HepG2 (cell line): ENCODE results near the gene YIPF2.

Source experiments
- CREM ChIP-seq, 2 experiments: sonication (generic) in 1 of 2; formaldehyde crosslinking in 1 of 2; IDR thresholded peaks; 2 replicates each; pipeline versions ENCODE4 v1.4.0 to v1.6.1; 2016 to 2020; ENCODE audit warnings: antibody characterized with exemption in 1 of 2, mild to moderate bottlenecking in 1 of 2, missing genetic modification reagents in 1 of 2
- CTCF ChIP-seq: sonication (generic); formaldehyde crosslinking; IDR thresholded peaks from 2 replicates; pipeline ENCODE4 v1.5.0; 2020; ENCODE audit warnings: mild to moderate bottlenecking, missing genetic modification reagents, moderate library complexity
- DPF2 ChIP-seq: sonication (generic); formaldehyde crosslinking; IDR thresholded peaks from 2 replicates; pipeline ENCODE4 v1.4.0; 2020; ENCODE audit warnings: mild to moderate bottlenecking, low read depth, missing genetic modification reagents, borderline replicate concordance
- EP300 ChIP-seq, 3 experiments: sonication (generic) in 1 of 3; formaldehyde crosslinking in 1 of 3; IDR thresholded peaks; 2 replicates each; pipeline versions ENCODE4 v1.5.1 to v1.6.1; 2011 to 2020; ENCODE audit warnings: low read depth in 2 of 3, low read length in 2 of 3, borderline replicate concordance in 1 of 3, improper control_type of control experiment in 1 of 3, mild to moderate bottlenecking in 1 of 3, missing genetic modification reagents in 1 of 3, moderate library complexity in 1 of 3
- MTA1 ChIP-seq: sonication (generic); formaldehyde crosslinking; IDR thresholded peaks from 2 replicates; pipeline ENCODE4 v1.4.0; 2020; ENCODE audit warnings: missing genetic modification reagents, mild to moderate bottlenecking, borderline replicate concordance
- NFIC ChIP-seq: IDR thresholded peaks from 2 replicates; pipeline ENCODE4 v1.6.1; 2012; ENCODE audit warnings: mild to moderate bottlenecking, low read length, inconsistent platforms
- PHF21A ChIP-seq: sonication (generic); formaldehyde crosslinking; IDR thresholded peaks from 2 replicates; pipeline ENCODE4 v1.5.0; 2020; ENCODE audit warnings: mild to moderate bottlenecking, missing genetic modification reagents
- PLRG1 ChIP-seq: fragments of 450-650 bp; conservative IDR thresholded peaks from 2 replicates; pipeline ENCODE4 v1.6.1; 2016
- YY1 ChIP-seq: IDR thresholded peaks from 2 replicates; pipeline ENCODE4 v1.6.1; 2011; ENCODE audit warnings: low read length, low read depth, moderate library complexity, mild to moderate bottlenecking; ENCODE audit not compliant: insufficient read depth, insufficient replicate concordance
- ZNF234 ChIP-seq: sonication (generic); formaldehyde crosslinking; conservative IDR thresholded peaks from 2 replicates; pipeline ENCODE4 v1.5.1; 2020; ENCODE audit warnings: mild to moderate bottlenecking, missing genetic modification reagents
- ZNF333 ChIP-seq: sonication (generic); formaldehyde crosslinking; IDR thresholded peaks from 2 replicates; pipeline ENCODE4 v1.4.0; 2020; ENCODE audit warnings: mild to moderate bottlenecking, missing genetic modification reagents, borderline replicate concordance

GRCh38 chr19:10878253-10878652 lies 50.2 kb downstream of the YIPF2 start:
- TF ChIP-seq PLRG1, result no peak
- no peak for TF ChIP-seq YY1
- TF ChIP-seq CTCF (CRISPR knock-in tag), result no peak
- TF ChIP-seq EP300 (IDR thresholded peaks at IDR 0.05; ENCODE audit: low read depth in 2 of 2, low read length in 2 of 2), result no peak
- no peak for TF ChIP-seq EP300 (CRISPR knock-in tag; IDR thresholded peaks at IDR 0.05; ENCODE audit: borderline replicate concordance)
- no peak for TF ChIP-seq NFIC
- no peak for TF ChIP-seq ZNF234
- no peak for TF ChIP-seq DPF2 (CRISPR knock-in tag)
- no peak for TF ChIP-seq MTA1 (CRISPR knock-in tag)
- no peak for TF ChIP-seq CREM (IDR thresholded peaks at IDR 0.05)
- TF ChIP-seq CREM (CRISPR knock-in tag; IDR thresholded peaks at IDR 0.05), result no peak
- TF ChIP-seq PHF21A (CRISPR knock-in tag), result no peak
- no peak for TF ChIP-seq ZNF333 (CRISPR knock-in tag)
